Glomerular endothelial cell (primary cell): ENCODE results near the gene CTNNA1. TPM values are rescaled to one million over a fixed set of nuclear protein-coding genes. Genes with fewer than 3 reads are reported as not detected.

Experiments used
- DNase-seq: peaks from one replicate; pipeline ENCODE4 v3.0.0-alpha.2; 2011; ENCODE audit warnings: low read depth, low spot score; ENCODE audit errors: extremely low read depth
- total RNA-seq: library from RNA; depleted of rRNA; stranded (reverse); fragments of >200 nt; gene quantifications from 2 replicates; pipeline ENCODE4 v1.2.3, GENCODE V29; 2015

Gene CTNNA1
- total RNA-seq, 1 donor from 2014 or later = 444 TPM

DNA sequence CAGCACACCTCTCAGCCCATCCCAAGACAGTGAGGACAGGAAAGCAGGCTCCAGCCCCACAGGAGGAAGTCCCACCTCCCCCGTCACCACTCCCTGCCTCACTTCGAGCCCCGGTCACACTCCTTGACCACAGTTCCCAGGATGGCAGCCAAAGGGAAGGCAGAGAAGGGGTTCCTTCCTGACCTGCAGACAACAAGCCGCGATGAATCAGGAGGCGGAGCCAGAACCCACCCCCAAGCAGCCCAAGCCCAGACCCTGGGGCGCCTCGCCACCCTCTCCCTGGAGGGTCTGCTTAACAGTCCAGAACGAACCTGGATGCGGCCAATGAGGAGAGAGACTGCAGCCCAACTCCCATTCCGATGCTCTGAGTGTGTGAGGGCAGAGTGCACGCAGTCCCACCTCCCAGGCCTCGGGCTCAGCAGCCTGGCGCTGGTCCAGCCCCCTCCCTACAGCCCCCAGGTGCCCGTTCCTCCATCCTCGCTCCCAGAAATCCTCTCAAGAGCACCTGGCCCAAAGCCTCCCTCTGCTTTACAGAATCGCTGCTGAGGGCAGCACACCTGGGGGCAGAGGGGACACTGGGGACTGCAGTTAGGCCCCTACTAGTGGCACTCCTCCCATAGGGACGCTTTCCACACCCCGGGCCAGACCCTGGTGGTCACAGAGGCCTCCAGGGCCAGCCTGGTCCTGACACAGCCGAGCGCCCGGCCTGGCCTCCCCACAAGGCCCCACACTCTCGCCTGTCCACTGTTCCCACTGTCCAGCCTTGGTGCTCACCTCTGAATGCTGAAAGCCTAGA, 191.5 kb downstream of the CTNNA1 start:
- DNase-seq = no peak

DNA sequence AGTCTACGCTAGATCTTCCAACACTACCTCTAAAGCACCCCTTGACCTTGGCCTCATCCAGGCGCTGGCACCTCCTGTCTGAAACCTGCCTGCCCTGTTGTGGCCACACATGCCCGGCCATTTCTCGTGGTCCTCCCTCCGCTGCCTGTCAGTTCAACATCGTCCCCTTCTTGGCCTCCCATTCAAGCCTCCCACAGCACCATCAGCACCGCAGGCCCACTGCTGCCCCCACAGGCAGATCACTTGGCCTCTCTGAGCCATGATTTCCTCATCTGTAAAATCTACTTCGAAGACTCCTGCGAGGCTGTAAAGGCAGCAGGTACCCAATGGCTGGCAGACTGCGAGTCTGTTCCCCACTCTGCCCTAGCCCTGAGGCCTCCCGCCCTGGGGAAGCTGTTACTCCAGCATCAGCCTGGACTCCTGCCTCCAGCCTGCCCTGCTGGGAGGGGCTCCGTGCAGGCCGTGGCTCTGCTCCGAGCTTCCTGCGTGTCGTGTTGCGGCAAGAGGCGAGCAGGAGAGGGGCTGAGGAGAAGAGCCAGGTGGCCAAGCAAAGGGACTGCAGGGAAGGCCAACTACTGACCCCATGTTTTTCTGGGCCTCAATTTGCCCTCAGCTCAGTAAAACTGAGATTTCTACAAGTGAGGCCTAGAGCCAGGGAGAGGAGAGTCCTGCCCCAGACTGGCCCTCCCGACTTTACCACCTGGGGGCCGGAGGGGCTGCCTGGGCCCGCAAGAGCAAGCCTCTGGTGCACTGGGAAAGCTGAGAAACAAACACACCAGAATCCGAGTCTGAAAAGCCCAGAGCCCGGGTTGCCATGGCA, 192.4 kb downstream of the CTNNA1 start:
- no peak for DNase-seq

DNA sequence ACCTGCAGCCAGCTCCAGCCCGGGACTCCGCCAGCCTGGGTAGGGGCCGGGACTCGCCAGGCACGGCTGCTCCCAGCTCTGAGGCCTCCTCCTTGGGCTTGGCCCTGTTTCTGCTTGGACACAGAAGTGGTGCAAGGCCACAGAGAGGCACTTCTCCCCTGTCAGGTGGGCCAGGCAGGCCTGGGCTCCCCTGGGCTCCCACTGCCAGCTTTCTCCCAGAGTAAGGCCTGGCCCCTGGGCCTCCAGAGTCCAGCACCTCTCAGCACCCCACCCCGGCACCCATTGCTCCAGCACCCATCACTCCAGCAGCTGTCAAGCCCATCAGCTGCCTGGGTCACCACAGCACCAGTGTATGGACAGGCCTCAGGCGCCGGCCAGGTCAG, 193.0 kb downstream of the CTNNA1 start:
- no peak for DNase-seq

DNA sequence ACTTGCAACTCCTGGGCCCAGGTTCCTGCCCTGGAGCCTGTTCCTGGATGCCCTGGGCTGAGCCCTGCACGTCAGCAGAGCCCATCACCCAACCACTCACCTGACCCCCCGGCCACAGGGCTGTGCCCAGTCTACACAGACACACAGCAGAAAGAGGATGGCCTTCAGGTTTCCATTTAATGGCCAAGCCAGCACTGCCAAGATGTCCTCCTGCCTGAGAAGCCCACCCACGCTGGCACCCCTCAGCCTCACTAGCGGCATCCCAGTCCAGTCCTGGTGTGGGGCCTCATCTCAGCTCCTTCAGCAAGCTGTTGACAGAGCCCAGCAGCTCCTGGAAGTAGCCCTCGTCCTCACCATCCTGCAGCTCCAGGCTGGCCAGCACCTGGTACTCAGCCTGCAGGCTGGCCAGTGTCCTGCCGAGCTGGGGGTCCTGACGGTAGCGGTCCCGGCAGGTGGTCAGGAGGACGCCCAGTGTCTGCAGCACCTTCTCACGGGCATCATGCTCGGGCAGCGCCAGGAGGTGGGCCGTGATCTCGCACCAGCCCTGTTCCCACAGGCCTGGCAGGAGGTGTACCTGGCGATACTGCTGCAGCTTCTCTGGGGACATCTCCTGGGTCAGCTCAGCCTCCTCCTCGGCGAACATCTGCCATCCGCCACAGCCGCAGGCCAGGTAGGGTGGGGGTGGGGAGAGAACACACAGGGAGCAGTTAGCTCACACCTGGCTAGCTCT, 193.8 kb downstream of the CTNNA1 start:
- no peak for DNase-seq

DNA sequence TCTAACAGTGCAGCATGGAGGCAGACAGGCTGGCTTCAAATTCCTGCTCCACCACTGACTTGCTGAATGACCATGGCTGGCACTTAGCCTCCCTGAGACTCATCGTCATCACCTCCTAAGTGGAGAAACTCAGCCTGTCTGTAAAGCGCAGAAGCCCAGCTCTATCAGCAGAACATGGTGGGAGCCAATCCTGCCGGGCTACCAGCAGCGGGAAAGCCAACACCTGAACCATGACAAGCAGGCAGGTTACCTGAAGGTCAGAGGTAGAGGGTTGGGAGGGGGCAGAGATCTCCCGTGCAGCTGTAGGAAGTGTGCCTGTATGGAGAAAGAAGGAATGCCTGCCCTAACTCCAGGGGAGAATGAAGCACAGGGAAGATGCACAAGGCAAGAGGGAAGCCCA, 194.6 kb downstream of the CTNNA1 start:
- no peak for DNase-seq

DNA sequence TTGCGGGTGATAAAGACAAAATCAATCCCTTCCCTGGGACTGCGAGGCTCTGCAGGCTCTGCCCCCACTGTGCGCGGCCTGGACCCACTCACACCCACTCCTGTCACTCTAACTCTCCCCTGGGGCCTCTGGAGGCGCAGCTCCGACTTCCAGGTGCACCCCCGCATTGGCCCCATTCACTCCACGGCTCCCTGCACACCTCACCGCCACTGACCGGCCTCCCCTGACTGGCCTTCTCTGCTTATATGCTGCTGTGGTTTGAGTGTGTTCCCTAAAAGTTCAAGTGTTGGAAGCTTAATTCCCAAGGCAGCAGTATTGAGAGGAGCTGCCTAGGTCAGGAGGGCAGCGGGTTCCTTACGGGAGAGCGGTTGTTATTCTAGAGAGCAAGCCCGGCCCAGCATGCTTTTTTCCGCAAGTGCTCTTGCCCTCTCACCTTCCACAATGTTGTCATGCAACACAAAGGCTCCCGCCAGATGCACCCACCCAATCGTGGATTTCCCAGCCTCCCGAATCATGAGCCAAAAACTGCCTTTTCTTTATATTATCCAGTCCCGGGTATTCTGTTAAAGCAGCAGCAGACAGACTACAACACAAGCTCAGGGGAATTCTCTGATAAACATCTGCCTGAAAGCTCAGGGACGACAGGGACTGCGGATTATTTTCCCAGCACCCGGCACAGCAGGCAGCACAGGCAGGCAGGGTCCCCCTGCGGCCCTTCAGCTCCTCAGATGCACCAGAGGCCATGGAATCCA, 195.4 kb downstream of the CTNNA1 start:
- DNase-seq = no peak

DNA sequence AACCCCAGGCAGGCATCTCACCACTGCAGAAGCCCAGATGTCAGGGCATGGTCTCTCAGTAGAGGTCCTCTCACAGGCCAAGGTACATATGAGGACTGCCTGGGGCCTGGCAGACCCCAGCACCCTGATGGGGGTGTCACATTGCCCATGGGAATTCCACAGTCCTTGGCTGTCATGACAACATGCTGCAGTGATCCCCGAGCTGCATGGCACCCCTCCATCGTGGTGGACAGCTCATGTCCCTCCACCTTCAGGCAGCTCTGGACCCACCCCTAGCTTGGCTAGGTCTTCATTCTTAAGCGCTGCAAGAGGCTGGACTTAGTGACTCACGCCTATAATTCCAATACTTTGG, 196.0 kb downstream of the CTNNA1 start:
- no peak for DNase-seq

DNA sequence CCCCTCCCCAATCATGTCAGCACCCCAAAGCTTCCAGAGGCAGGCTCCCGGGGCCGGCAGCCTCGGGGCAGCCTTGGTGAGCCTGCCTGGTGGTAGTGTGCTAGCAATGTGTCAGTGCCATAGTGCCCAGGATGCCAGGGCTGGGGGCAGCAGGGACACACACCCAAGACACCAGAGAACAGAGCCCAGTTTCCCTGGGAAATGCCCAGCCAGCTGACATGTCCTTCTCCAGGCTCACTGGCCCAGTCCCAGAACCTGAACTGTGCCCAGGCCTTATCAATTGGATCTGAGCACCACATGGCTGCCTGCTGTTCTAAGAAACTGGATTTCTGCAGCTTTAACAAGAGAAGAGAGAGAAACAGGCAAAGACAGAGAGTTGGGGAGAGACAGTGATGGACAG, 196.8 kb downstream of the CTNNA1 start:
- no peak for DNase-seq

DNA sequence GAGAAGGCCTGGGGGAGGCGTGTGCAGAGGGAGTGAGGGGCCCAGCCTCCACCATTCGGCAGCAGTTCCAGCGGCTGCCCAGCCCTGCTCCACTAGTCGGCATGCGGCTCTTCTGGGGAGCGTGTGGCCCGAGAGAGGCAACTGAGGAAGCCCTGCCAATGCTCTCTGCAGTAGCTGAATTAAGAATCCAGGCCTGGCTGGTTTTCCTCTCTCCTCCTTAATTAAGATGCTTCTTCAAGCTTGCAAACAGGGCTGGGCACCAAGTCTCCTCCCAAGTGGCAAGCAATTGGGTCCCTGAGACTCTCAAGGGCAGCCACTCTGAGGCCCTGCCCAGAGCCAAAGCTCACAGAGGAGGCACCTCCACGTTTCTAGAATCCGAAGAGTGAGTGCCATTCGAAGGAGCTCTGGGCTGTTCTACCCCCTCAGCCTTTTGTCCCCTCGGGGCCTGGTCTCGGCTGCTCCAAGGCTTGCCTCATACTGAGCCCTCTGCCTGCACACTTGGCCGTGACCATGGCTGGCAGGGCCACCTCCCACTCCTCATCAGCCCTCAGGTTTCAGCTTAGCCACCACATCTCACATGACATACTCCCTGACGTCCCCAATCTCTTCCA, 197.3 kb downstream of the CTNNA1 start:
- DNase-seq = no peak

DNA sequence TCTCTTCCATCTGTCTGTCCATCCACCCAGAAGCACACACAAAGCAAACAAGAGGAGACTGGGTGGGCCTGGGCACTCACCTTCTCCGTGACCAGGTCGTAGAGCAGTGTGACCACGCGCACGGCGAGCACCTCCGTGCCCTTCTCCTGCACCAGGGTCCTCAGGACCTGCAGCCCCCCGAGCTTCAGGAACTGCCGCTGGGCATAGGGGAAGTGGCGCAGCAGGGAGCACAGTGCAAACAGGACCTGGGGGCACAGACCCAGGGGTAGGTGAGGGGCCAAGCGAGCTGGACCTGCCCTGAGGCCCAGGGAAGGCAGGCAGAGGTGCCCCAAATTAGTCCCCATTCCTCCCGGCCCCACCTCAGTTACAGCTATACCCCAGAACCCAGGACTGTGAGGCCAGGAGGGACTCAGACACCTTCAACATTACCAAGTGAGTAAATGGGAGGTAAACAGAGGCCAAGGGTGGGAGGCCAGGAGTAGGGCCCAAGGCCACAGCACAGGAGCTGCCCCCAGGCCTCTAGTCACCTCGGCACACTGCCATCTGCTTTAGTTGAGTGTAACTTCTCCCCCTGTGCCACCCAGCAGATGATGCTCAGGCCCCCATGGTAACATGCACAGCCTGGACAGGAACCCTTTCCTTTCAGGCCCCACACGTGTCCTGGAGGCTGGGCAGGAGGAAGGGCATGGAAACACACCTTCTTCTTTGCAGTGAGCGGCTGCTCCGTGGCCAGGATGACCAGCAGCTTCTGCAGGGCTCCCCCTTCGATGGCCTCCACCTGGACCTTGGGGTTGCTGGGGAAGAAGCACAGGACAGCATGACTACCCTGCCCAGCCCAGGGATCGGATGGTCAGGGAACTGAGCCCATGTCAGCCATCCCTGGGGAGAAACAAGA, 198.1 kb downstream of the CTNNA1 start:
- DNase-seq = no peak

DNA sequence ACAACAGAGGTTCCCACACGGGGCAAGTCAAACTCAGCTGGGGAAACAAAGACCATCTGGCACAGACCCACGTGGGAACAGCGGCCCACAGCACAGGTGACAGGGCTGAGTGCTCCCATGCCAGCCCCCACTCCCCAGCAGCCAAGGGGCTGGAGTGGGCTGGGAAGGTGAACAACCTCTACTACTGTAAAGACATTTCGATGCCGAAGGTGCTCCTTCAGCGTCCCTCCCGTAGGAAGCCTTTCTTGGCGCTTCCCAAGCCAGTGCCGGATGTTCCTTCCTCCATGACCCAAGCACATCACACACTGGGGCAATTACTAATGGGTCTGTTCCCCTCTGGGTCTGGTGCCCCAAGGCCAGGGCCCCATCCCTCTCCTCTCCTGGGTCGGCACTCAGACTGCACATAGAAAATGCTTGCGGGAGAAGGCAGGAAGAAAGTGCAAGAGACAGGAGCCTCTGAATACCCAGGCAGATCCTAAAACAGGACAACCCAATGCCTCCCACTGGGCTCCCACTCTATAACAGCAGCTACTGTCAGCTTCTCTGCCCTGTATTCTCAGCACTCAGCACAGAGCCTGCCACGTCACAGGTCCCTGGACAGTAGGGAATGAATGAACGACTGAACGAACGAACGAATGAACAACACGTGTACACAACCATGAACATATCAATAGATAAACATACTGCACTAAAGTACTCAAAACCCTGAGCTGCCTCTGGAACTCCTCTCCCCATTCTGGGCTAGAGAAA, 198.9 kb downstream of the CTNNA1 start:
- DNase-seq = no peak

DNA sequence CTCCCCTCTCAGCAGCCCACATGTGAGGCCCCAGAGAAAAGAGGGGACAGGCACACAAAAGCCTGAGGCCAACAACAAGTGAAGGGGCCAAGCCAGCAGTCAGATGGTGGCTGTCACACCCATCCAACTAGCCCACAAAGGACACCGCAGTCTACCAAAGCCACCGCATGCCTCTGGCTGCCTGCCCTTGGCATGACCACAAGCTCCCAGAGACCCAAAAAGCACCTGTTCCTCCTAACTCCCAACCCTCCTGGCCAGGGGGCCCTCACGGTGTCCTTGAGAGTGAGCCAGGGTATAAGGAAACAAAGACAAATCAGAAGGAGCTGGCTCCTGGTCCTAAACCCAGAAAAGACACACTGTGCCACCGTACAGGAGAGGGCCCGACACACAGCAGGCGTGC, 199.7 kb downstream of the CTNNA1 start:
- DNase-seq = no peak

DNA sequence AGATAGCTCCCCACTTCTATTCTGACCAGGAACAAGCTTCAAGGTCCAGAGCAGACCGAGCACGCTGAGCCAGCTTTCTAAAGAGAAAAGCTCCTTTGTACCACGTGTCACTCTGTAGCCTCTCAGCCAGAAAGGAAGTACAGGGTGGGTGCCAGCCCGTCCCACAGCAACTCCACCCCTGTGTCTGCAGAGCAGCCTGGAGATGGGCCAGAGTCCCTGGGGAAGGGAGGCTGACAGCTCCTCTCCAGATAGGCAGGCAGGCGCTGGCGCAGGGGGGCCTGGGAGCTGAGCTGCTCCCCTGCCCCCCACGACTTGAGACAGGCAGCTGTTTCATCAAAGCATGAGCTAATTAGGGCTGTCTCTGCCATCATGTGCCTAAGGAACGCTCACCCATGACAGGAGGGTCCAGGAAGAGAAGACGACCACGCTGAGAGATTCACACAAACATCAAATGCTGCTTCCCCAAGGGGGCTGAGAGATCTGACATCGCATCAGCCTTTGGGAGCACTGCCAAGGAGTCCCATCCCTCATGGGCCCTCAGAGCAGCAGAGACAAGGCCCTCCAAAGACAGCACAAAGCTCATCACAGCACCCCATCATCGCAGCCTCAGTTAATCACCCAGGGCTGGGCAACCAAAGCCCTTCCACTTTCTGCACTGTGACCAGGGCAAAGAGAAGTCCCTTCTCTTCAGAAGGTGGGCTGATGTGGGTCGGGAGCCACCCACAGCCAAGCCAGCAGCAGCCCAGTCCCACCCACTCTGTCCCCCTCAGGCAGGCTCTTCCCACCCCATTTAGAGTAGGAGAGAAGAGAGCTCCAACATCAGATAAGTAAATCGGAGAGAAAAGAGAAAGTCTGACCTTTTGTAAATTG, 200.4 kb downstream of the CTNNA1 start:
- no peak for DNase-seq

DNA sequence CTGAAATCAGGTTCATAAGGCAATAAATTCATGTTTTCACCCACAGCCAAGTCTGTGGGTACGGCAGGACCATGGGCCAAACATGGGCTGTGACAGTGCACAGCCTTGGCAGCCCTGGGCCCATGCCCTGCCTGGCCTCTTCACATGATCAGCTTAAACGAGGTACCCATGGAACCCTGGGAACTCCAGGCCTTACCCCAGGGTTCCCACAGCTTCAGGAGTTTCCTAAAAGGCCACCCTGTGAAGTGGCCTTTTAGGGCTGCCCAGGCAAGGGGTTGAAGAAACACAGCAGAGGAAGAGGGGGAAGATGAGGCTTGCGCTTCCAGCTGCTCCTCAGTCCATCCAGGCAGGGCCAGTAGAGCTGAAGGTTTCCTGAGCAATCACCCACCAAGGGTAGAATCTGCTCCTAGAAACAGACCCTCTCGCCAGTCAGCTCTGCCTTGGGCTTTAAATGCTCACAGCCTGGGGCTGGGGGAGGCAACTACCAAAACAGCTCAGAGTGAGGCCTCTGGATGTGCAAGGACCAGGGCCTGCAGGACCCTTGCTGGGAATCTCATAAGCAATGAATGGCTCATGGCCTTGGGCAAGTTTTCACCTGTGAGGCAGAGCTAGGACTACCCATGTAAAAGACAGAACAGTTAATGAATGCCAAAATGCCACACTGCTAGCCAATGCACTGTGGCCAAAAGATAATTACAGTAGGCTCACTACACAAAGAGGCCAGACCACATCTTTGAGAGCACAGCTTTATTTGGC, 201.2 kb downstream of the CTNNA1 start:
- DNase-seq = no peak

DNA sequence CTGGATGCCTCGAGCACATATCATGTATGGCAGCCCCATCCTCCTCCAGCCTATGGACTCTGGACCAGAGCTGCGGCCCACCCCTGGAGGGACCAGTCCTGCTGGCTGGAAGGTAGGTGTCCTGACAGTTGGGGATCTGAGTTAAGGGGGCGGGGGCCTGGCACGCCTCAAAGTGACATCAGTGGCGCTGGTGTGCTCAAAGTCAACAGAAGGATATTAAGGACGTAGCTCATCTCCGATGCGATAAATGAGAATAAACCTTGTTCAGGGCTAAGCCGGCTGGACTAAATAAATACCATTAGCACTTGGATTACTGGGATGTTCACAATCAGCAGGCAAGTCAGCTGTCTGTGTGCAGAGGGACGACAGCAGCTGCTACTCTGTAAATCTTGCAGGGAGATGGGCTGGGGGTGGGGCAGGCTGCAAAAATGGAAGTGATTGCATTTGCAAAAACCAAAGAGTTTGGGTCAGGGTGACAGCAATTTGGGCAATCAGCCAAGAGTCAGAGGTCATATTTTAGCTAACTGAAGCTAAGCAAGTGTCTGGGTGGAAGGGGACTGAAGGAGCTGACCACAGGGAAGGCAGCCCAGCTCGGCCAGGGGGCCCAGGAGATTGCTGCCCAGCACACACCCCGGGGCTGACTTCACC, 201.9 kb downstream of the CTNNA1 start:
- DNase-seq = no peak

DNA sequence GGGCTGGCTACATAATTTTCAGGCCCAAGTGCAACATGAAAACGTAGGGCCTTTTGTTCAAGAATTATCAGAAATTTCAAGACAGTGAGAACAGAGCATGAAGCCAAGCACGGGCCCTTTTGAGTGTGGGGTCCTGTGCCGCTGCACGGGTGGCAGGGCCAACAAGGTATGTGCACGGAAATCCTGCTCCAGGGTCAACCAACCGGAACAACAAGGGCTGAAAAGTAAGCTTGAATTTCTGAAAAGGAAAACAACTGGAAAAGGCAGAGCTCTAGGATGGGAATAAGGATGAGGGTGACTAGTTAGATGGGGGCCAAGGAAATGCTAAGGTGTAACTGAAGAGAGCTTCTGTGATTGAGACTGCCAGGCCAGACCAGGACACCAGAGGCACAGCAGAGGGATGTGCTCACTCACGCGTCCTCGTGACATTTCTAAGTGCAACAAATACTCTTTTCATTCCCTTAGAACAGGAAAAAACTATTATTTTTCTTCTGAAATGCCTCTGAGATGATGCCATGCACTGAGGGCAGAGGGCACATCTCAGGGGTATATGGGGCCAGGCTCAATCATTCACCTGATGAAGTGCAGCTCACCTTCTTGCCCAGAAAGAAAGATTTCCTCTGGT, 202.6 kb downstream of the CTNNA1 start:
- no peak for DNase-seq
